Activated CD8-positive, alpha-beta memory T cell treated with anti-CD3 and anti-CD28 coated beads for 36 hours (primary cell): ENCODE data around the gene SMPD1. TPM values are rescaled to one million over a fixed set of nuclear protein-coding genes. Genes with fewer than 3 reads are reported as not detected.

Experiments used
- CTCF ChIA-PET: fragments of 350-600 bp; sonication (Branson Sonifier 250); formaldehyde crosslinking; loops from one replicate; lab custom pipeline; 2021; ENCODE audit warnings: antibody characterized with exemption; lab: Charles Lee
- POLR2A ChIA-PET: fragments of 350-600 bp; sonication (Branson Sonifier 250); formaldehyde crosslinking; loops from one replicate; lab custom pipeline; 2021; ENCODE audit warnings: antibody characterized with exemption; lab: Charles Lee
- total RNA-seq, 2 experiments: library from RNA; stranded (reverse); gene quantifications; one replicate each; pipeline ENCODE4 v1.2.3, GENCODE V29; 2021

SMPD1 gene
- total RNA-seq, 2 experiments from 2014 or later, result 21.9 to 24.4 TPM

DNA sequence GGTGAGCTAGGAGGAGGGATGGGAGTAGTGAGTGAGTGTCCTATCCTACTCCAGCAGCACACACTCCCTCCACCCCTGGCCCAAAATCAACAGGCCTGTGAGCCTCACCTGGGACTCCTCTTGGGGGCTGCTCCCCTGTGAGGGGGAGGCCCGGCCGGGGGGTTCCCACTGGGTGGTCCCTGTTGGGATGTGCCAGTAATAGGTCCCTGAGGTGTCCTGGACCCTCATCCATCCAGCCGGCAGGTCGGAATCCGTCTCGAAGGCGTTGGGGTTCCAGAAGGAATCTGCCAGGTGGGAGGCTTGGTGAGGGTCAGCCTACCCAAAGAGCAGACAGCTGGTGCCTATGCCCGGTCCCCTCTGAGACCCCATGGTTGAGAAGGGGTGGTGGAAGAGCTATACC is 13.3 kb downstream of the SMPD1 start:
- CTCF ChIA-PET, result interaction anchor here (0.8 to 3.0 kb wide), 7 partner anchors 8 to 40 kb away, joined by 3 to 18 read pairs (median 7); partner anchors contain the start of genes APBB1 and SMPD1
- POLR2A ChIA-PET, result interaction anchor here (2.7 to 2.8 kb wide), 2 partner anchors 13 to 15 kb away, joined by 21 to 28 read pairs; partner anchors contain the start of genes APBB1 and SMPD1

- ChIA-PET CTCF (interaction anchor here (0.8 to 3.0 kb wide), 4 partner anchors 7 to 39 kb away, joined by 3 to 18 read pairs (median 4); no protein-coding TSS in a partner anchor), POLR2A (interaction anchor here (2.5 to 2.7 kb wide), 2 partner anchors 14 kb away, joined by 9 to 28 read pairs; partner anchors contain the start of gene SMPD1)
Measured at GRCh38 chr11:6404342-6405051, 14.2 kb downstream of the SMPD1 start.

DNA sequence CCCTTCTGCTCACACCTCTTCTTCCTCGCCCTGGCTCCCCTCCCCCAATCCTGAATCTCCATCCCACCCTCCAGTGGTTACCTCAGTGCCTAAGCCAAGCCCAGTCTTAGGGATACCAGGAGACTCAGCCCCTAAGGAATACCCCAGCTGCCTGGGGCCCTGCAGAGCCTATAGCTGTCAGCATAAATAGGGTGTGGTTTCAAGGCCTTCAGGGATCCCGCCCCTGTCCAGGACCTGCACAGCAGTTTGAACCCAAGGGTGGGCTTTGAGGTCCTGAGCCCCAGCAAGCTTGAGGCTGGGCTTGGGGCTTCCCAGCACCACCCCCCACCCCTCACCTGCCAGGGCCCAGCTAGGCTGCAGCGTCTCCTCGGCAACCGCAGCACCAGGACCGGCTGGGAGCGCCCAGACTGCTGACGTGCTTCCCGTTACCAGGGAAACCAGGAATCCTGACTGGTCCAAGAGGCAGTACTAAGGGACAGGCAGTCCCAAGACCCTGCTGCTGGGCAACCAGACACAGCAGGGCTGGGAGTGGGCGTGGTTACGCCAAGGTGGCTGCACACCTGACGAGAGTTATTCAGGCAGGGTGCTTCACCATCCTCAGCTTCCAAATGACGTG is 14.9 kb downstream of the SMPD1 start:
- ChIA-PET POLR2A (interaction anchor here (2.5 kb wide), 1 partner anchor 15 kb away, joined by 9 read pairs; the partner anchor contains the start of gene SMPD1), CTCF (interaction anchor here (0.9 to 3.0 kb wide), 3 partner anchors 11 to 38 kb away, joined by 3 to 18 read pairs (median 3); no protein-coding TSS in a partner anchor)

DNA sequence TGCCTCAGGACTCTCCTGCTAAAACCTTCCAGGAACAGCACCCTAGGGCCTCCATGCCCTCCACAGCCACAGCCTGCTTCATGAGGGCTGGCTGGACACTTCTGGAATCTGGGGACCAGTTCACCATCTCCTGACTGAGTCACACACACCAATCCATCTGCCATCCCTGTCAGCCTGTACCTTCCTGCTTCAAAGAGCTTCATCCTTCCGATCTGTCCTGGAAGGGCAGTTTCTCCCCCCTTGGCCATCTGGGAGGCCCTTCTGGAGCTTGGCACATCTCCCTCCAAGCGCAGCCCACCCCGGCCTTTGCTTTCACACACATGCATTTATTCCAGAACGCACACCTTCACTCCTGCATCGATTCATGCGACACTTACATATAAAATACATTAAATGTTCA is 15.6 kb downstream of the SMPD1 start:
- POLR2A ChIA-PET, result interaction anchor here (2.5 kb wide), 1 partner anchor 16 kb away, joined by 9 read pairs; the partner anchor contains the start of gene SMPD1
- CTCF ChIA-PET, result interaction anchor here (0.9 to 1.0 kb wide), 2 partner anchors 12 to 23 kb away, joined by 3 read pairs; no protein-coding TSS in a partner anchor

DNA sequence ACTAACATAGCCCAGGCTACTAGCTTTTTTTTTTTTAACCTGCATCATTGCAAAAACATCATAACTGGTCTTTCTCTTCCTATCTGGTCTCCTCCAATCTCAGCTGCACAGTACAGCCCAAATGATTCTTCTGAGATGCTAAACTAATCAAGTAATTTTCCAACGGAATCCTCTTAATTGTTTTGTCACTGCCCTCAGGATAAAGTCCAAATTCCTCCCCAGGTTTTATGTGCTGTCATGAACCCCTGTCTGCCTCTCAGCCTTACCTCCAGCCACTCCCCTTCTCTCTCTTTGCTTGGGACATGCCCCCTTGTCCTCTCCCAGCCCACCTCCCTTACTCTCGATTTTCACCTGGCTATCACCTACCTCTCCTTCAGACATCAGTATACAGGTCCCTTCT is 16.1 kb downstream of the SMPD1 start:
- POLR2A ChIA-PET, result interaction anchor here (0.5 to 2.5 kb wide), 2 partner anchors 16 to 45 kb away, joined by 3 to 9 read pairs; partner anchors contain the start of gene SMPD1
- CTCF ChIA-PET, result interaction anchor here (1.0 to 1.2 kb wide), 2 partner anchors 12 to 125 kb away, joined by 3 read pairs; no protein-coding TSS in a partner anchor

GRCh38 chr11:6410695-6411430 is 20.6 kb downstream of the SMPD1 start:
- ChIA-PET CTCF (interaction anchor here (1.2 to 1.9 kb wide), 4 partner anchors 8 to 48 kb away, joined by 3 to 6 read pairs (median 4); no protein-coding TSS in a partner anchor), POLR2A (interaction anchor here (1.2 kb wide), 1 partner anchor 21 kb away, joined by 3 read pairs; the partner anchor contains the start of gene SMPD1)

DNA sequence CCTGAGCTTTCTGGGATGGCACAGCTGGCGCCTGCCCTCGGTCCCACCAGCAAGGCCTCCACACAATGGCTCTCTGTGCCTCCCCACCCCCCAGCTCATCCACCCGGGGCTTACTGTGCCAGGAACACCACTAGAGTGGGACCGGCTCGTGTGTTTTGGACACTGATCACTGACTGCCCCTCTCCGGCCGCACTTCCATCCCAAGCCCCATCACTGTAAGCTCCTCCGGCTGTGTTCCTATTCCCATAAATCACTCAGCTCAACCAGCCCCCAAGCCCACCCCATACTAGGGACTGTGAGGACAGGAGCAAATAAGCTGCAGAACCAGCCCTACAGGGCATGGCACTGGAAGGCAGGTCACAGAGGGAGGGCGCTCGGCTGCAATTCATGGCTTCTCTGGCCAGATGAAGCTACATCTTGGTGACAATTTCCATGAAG is 21.3 kb downstream of the SMPD1 start:
- POLR2A ChIA-PET, result no interaction called here
- CTCF ChIA-PET, result interaction anchor here (1.3 to 1.9 kb wide), 2 partner anchors 8 to 49 kb away, joined by 3 to 5 read pairs; no protein-coding TSS in a partner anchor

GRCh38 chr11:6413791-6414201 is 23.5 kb downstream of the SMPD1 start:
- ChIA-PET CTCF (interaction anchor here (0.6 to 1.5 kb wide), 3 partner anchors 11 to 71 kb away, joined by 3 to 7 read pairs (median 7); no protein-coding TSS in a partner anchor), POLR2A (interaction anchor here (0.6 to 1.9 kb wide), 2 partner anchors 11 to 264 kb away, joined by 5 to 6 read pairs; no protein-coding TSS in a partner anchor)

DNA sequence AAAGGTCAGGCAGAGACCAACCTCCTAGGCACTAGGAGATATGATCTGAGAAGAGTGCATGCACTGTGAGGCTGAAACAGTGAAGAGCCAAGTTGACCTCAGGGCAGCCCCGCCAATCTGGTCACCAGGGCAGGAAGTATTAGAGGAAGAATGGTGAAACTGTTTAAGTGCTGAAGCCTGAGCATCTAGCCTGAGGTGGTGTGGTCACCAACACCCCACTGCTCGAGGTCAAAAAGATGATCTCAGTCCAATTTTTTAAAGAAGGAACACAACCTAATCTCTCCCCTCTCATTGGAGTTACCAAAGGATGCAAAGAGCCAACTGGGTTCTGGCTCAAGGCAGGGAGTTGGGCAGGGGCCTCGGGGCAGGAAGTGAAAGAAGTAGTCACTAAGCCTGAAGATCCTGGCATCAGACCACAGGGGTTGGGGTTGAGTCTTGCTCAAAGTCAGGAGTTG is 24.6 kb downstream of the SMPD1 start:
- POLR2A ChIA-PET, result interaction anchor here (1.9 kb wide), 1 partner anchor 12 kb away, joined by 6 read pairs; no protein-coding TSS in a partner anchor
- CTCF ChIA-PET, result no interaction called here

GRCh38 chr11:6415797-6416196 is 25.5 kb downstream of the SMPD1 start:
- ChIA-PET CTCF (no interaction called here), POLR2A (no interaction called here)

GRCh38 chr11:6417907-6418556 is 27.8 kb downstream of the SMPD1 start:
- ChIA-PET CTCF (interaction anchor here (1.1 to 2.8 kb wide), 7 partner anchors 15 to 64 kb away, joined by 3 to 12 read pairs (median 3); partner anchors contain the start of genes SMPD1, TIMM10B and TRIM3), POLR2A (interaction anchor here (0.7 to 2.2 kb wide), 3 partner anchors 15 to 64 kb away, joined by 3 to 21 read pairs (median 10); partner anchors contain the start of genes ARFIP2, SMPD1 and TIMM10B)

DNA sequence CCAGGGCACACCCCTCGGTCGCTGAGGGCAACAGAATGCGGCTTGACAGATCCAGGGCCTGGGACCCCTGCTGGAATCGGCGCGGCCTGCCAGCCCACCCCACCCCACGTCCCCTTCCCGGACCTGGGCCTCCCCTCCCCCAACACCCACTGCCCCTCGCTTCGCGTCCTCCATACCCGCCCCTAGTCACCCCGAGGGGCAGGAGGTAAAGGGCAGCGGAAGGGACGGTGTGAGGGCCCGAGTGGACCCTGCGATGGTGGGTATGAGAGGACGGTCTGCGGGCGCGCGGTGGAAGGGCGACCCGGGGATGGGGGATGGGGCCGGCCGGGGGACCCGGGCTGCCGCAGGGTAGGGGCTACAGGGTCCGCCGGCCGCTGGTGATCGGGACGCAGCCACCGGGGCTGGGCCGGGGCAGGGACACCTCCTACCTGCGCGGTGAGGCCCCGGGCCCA is 28.3 kb downstream of the SMPD1 start:
- POLR2A ChIA-PET, result interaction anchor here (0.7 to 2.2 kb wide), 5 partner anchors 16 to 63 kb away, joined by 3 to 21 read pairs (median 10); partner anchors contain the start of genes ARFIP2, SMPD1 and TIMM10B
- CTCF ChIA-PET, result interaction anchor here (1.1 to 2.8 kb wide), 6 partner anchors 16 to 63 kb away, joined by 3 to 12 read pairs (median 4); partner anchors contain the start of genes TIMM10B and TRIM3

DNA sequence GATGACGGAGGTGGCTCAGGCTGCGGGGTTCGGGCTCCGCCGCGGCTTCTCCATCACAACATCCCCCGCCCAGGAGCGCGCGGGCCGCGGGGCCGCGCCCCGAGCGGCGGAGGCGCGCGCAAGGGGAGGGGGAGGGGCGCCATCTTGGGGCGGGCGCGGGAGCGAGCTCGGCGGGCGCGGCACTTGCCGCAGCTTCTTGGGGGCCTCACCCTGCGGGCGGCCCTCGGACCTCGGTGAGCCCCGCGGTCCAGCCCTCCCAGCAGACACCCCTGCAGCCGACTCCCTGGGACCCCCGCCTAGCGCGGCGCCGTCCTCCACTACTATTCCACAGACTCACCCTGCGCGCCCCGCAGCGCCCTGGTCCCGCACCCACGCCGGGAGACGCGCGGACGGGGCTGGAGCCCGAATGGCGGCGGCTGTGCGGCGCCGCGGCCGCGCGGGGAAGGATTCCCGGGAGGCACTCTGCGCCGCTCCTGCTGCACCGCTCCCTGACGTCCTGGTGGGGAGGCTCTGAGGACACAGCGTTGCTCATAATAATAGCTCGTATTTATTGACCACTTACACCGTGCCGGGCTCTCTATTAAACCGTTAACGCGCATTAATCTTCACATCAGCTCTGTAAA is 28.8 kb downstream of the SMPD1 start, which contains the start of gene APBB1:
Gene APBB1, minus strand, starts transcription at position 86 of the 623 bp plus-strand sequence. CDS start 7,747 bp downstream, outside the sequence.
- POLR2A ChIA-PET, result interaction anchor here (1.2 to 2.2 kb wide), 5 partner anchors 17 to 63 kb away, joined by 5 to 21 read pairs (median 10); partner anchors contain the start of genes ARFIP2, SMPD1 and TIMM10B
- CTCF ChIA-PET, result interaction anchor here (0.7 to 2.8 kb wide), 7 partner anchors 17 to 70 kb away, joined by 3 to 12 read pairs (median 4); partner anchors contain the start of gene TRIM3

- POLR2A ChIA-PET, result no interaction called here
- CTCF ChIA-PET, result no interaction called here
Measured at GRCh38 chr11:6420677-6421076, 30.4 kb downstream of the SMPD1 start.

DNA sequence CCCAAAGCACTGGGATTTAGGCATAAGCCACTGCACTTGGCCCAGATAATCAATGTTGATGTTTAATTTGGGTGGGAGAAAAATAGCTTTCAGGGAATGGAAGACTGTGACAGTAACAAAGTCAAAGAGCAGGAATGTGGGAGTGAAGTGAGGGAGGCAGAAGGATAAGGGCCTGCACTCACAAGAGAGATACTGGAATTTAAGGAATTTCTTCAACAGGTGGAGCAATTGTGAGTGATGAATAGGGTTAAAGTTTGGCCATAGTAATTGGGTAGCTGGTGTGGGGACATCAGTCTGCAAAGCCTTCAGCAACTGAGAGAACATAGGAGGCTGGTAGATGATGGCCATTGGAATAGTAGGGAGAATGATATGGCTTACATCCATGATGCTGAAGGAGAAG is 37.2 kb downstream of the SMPD1 start:
- ChIA-PET CTCF (interaction anchor here (1.1 to 2.4 kb wide), 3 partner anchors 11 to 48 kb away, joined by 3 to 7 read pairs (median 4); no protein-coding TSS in a partner anchor), POLR2A (interaction anchor here (0.6 kb wide), 2 partner anchors 34 to 98 kb away, joined by 3 to 4 read pairs; no protein-coding TSS in a partner anchor)

- CTCF ChIA-PET, result no interaction called here
- POLR2A ChIA-PET, result no interaction called here
Measured at GRCh38 chr11:6431861-6432260, 41.6 kb downstream of the SMPD1 start.
